Glutamatergic neuron (in vitro differentiated cells): ENCODE data around the gene BAIAP2L1. TPM values are rescaled to one million over a fixed set of nuclear protein-coding genes. Genes with fewer than 3 reads are reported as not detected.

ENCODE experiments used
- DNase-seq: peaks from one replicate; pipeline ENCODE4 v3.0.0; 2022
- H3K27ac Mint-ChIP-seq: one replicate; pipeline ENCODE4 v1.8.0; 2020; ENCODE audit warnings: mild to moderate bottlenecking, mixed read lengths, inconsistent platforms; ENCODE audit not compliant: unreplicated experiment
- H3K27me3 Mint-ChIP-seq: one replicate; pipeline ENCODE4 v1.8.0; 2020; ENCODE audit warnings: mild to moderate bottlenecking, moderate library complexity, mixed read lengths, inconsistent platforms; ENCODE audit not compliant: unreplicated experiment
- H3K36me3 Mint-ChIP-seq: one replicate; pipeline ENCODE4 v1.8.0; 2020; ENCODE audit warnings: mild to moderate bottlenecking, mixed read lengths, inconsistent platforms; ENCODE audit not compliant: unreplicated experiment
- H3K4me1 Mint-ChIP-seq: one replicate; pipeline ENCODE4 v1.8.0; 2020; ENCODE audit warnings: mild to moderate bottlenecking, low read depth, mixed read lengths, inconsistent platforms; ENCODE audit not compliant: unreplicated experiment
- H3K4me3 Mint-ChIP-seq: one replicate; pipeline ENCODE4 v1.8.0; 2020; ENCODE audit warnings: mild to moderate bottlenecking, mixed read lengths, inconsistent platforms; ENCODE audit not compliant: unreplicated experiment
- H3K9me3 Mint-ChIP-seq: one replicate; pipeline ENCODE4 v1.8.0; 2020; ENCODE audit warnings: mild to moderate bottlenecking, moderate library complexity, mixed read lengths, inconsistent platforms; ENCODE audit not compliant: unreplicated experiment
- CTCF ChIP-seq: fragments of 200-600 bp; sonication (generic); IDR thresholded peaks from one replicate; pipeline ENCODE4 v1.5.0; 2021; ENCODE audit not compliant: partially characterized antibody, unreplicated experiment
- total RNA-seq: library from RNA; stranded (reverse); fragmentation: NEBNext Ultra II Directional; extraction: Animal tissue kit (Norgen Biotek cat#: 25700); gene quantifications from one replicate; pipeline ENCODE4 v1.2.1, GENCODE V29; 2021; ENCODE audit not compliant: unreplicated experiment

The BAIAP2L1 gene
- total RNA-seq, 1 donor from 2014 or later = 0.66 TPM

DNA sequence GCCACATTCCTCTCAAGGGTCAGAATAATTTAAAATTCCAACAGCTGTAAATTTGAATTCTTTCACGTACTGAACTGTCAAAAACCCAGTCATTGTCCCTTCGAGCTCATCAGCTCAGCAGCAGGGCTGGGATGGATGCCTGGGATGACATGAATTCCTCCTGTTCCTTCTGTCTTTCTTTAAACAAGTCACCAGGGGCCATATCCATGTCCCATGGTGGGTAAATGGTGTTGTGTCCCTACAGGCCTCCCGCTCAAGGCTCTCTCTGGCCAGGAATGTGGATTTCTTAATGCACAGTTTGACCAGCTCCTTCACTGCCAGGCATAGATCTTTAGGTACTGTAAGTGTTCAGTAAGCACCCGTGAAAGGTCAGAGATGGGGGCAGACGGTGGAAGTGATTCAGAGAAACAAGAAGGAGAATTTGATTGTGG is 135.0 kb downstream of the BAIAP2L1 start:
- H3K36me3 Mint-ChIP-seq = no peaks in the 10 kb centered on the region
- no peak for DNase-seq
- TF ChIP-seq CTCF = no peak
- H3K27me3 Mint-ChIP-seq = no peaks in the 10 kb centered on the region
- H3K27ac Mint-ChIP-seq = no peak overlapping the region
- H3K9me3 Mint-ChIP-seq = peaks cover 5% of the 10 kb centered on the region
- peaks cover 2% of the 10 kb centered on the region for H3K4me1 Mint-ChIP-seq
- no peak overlapping the region for H3K4me3 Mint-ChIP-seq

DNA sequence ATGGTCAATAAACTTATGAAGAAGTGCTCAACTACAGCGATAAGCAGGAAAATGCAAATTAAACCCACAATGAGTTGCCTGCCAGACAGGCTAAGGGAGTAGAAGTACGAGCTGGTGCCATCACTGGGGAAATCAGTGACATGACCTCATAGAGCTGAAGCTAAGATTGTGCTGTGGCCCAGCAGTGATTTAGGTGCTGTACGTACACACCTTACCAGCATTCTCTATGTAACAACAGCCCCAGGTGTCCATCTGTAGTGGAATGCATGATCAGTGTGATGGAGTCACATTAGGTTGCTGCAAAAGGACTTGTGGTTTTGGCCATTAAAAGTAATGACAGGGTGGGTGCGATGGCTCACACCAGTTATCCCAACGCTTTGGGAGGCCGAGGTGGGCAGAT is 143.2 kb downstream of the BAIAP2L1 start:
- DNase-seq = no peak
- TF ChIP-seq CTCF = no peak
- peaks cover 13% of the 10 kb centered on the region for H3K4me1 Mint-ChIP-seq
- H3K27ac Mint-ChIP-seq = no peak overlapping the region
- H3K36me3 Mint-ChIP-seq = no peaks in the 10 kb centered on the region
- peaks cover 1% of the 10 kb centered on the region for H3K27me3 Mint-ChIP-seq
- no peak overlapping the region for H3K4me3 Mint-ChIP-seq
- peaks cover 3% of the 10 kb centered on the region for H3K9me3 Mint-ChIP-seq

- H3K4me1 Mint-ChIP-seq = peaks cover 13% of the 10 kb centered on the region
- H3K4me3 Mint-ChIP-seq = peak overlapping the region; percentile 25
- peak overlapping the region; percentile 46 for H3K27ac Mint-ChIP-seq
- DNase-seq = no peak
- no peaks in the 10 kb centered on the region for H3K36me3 Mint-ChIP-seq
- no peak for TF ChIP-seq CTCF
- peaks cover 6% of the 10 kb centered on the region for H3K9me3 Mint-ChIP-seq
- peaks cover 6% of the 10 kb centered on the region for H3K27me3 Mint-ChIP-seq
Measured at GRCh38 chr7:98256431-98256830, 144.5 kb downstream of the BAIAP2L1 start.

- H3K27ac Mint-ChIP-seq = peak overlapping the region; percentile 6
- peaks cover 16% of the 10 kb centered on the region for H3K4me1 Mint-ChIP-seq
- no peaks in the 10 kb centered on the region for H3K36me3 Mint-ChIP-seq
- H3K9me3 Mint-ChIP-seq = peaks cover 12% of the 10 kb centered on the region
- no peak for TF ChIP-seq CTCF
- DNase-seq = no peak
- no peak overlapping the region for H3K4me3 Mint-ChIP-seq
- peaks cover 9% of the 10 kb centered on the region for H3K27me3 Mint-ChIP-seq
Measured at GRCh38 chr7:98254951-98255610, 145.8 kb downstream of the BAIAP2L1 start.

- H3K4me3 Mint-ChIP-seq = no peak overlapping the region
- TF ChIP-seq CTCF = no peak
- peaks cover 15% of the 10 kb centered on the region for H3K9me3 Mint-ChIP-seq
- H3K4me1 Mint-ChIP-seq = peaks cover 19% of the 10 kb centered on the region
- DNase-seq = no peak
- H3K36me3 Mint-ChIP-seq = no peaks in the 10 kb centered on the region
- no peak overlapping the region for H3K27ac Mint-ChIP-seq
- H3K27me3 Mint-ChIP-seq = peaks cover 12% of the 10 kb centered on the region
Measured at GRCh38 chr7:98254516-98254915, 146.4 kb downstream of the BAIAP2L1 start.
